ENCODE results near the gene CELSR1.

CELSR1 gene

GRCh38 chr22:46416520-46416871 is 120.9 kb downstream of the CELSR1 start:
- no peak overlapping the region for H3K27ac ChIP-seq (replicated peaks)
- no peak for DNase-seq (ENCODE audit: low read depth in 1 of 2, low spot score in 1 of 2)
- TF ChIP-seq GABPA (IDR thresholded peaks at IDR 0.05; ENCODE audit: low read depth) = no peak
- no peak overlapping the region for H3K4me3 ChIP-seq (replicated peaks; ENCODE audit: insufficient read depth, low read length)
- H3K27me3 ChIP-seq (ENCODE audit: insufficient read depth, poor library complexity, severe bottlenecking) = no peaks in the 10 kb centered on the region

GRCh38 chr22:46415776-46416519 is 121.5 kb downstream of the CELSR1 start:
- Histone ChIP-seq H3K27ac (replicated peaks) (no peak overlapping the region), H3K4me3 (replicated peaks; ENCODE audit: insufficient read depth, low read length) (no peak overlapping the region), H3K27me3 (ENCODE audit: insufficient read depth, poor library complexity, severe bottlenecking) (no peaks in the 10 kb centered on the region)
- no peak for DNase-seq (ENCODE audit: low read depth in 1 of 2, low spot score in 1 of 2)
- no peak for TF ChIP-seq SPI1 (IDR thresholded peaks at IDR 0.05; ENCODE audit: borderline replicate concordance, low read depth)
- no peak for TF ChIP-seq POLR2AphosphoS5 (IDR thresholded peaks at IDR 0.05; ENCODE audit: low read depth)
- TF ChIP-seq REST (IDR thresholded peaks at IDR 0.05; ENCODE audit: insufficient replicate concordance, low read depth) = no peak
- TF ChIP-seq GABPA (IDR thresholded peaks at IDR 0.05; ENCODE audit: low read depth) = no peak
- TF ChIP-seq CTCF (IDR thresholded peaks at IDR 0.05; ENCODE audit: insufficient read depth, low read length) = no peak

- TF ChIP-seq REST (IDR thresholded peaks at IDR 0.05; ENCODE audit: insufficient replicate concordance, low read depth) (no peak), GABPA (IDR thresholded peaks at IDR 0.05; ENCODE audit: low read depth) (no peak), SPI1 (IDR thresholded peaks at IDR 0.05; ENCODE audit: borderline replicate concordance, low read depth) (no peak), POLR2AphosphoS5 (IDR thresholded peaks at IDR 0.05; ENCODE audit: low read depth) (no peak), CTCF (IDR thresholded peaks at IDR 0.05; ENCODE audit: insufficient read depth, low read length) (no peak)
- DNase-seq (ENCODE audit: low read depth in 1 of 2, low spot score in 1 of 2) = no peak
- H3K27me3 ChIP-seq (ENCODE audit: insufficient read depth, poor library complexity, severe bottlenecking) = no peaks in the 10 kb centered on the region
These were observed 122.7 kb downstream of the CELSR1 start for GRCh38 chr22:46414704-46415103.

GRCh38 chr22:46413725-46414379 is 123.6 kb downstream of the CELSR1 start:
- H3K27me3 ChIP-seq (ENCODE audit: insufficient read depth, poor library complexity, severe bottlenecking) = no peaks in the 10 kb centered on the region
- no peak overlapping the region for H3K27ac ChIP-seq (replicated peaks)
- no peak for DNase-seq (ENCODE audit: low read depth in 1 of 2, low spot score in 1 of 2)
- H3K4me3 ChIP-seq (replicated peaks; ENCODE audit: insufficient read depth, low read length) = no peak overlapping the region
- TF ChIP-seq CTCF (IDR thresholded peaks at IDR 0.05; ENCODE audit: insufficient read depth, low read length) = no peak
- TF ChIP-seq REST (IDR thresholded peaks at IDR 0.05; ENCODE audit: insufficient replicate concordance, low read depth) = no peak
- TF ChIP-seq SPI1 (IDR thresholded peaks at IDR 0.05; ENCODE audit: borderline replicate concordance, low read depth) = no peak
- TF ChIP-seq GABPA (IDR thresholded peaks at IDR 0.05; ENCODE audit: low read depth) = no peak
- no peak for TF ChIP-seq POLR2AphosphoS5 (IDR thresholded peaks at IDR 0.05; ENCODE audit: low read depth)

More at GRCh38 chr22:46414704-46415103, 122.7 kb downstream of the CELSR1 start:
- H3K4me3 ChIP-seq (replicated peaks; ENCODE audit: insufficient read depth, low read length) = no peak overlapping the region
- H3K27ac ChIP-seq (replicated peaks) = no peak overlapping the region
